RWPE2 (cell line): ENCODE data around the gene ALG8.

ENCODE experiments used
- ATAC-seq: fragments of 200-7000 bp; cut with Tn5 transposase; 3 replicates; pipeline ENCODE4 v1.9.1; 2021; ENCODE audit warnings: low read depth
- DNase-seq: peaks from one replicate; pipeline ENCODE4 v3.0.0-alpha.2; 2020; ENCODE audit warnings: low spot score
- H3K27ac ChIP-seq: fragments of 450-650 bp; 2 replicates; pipeline ENCODE4 v1.5.1; 2017; ENCODE audit warnings: mild to moderate bottlenecking; ENCODE audit not compliant: poor library complexity, severe bottlenecking
- H3K27me3 ChIP-seq: fragments of 250-450 bp; sonication (Bioruptor Pico); 2 replicates; pipeline ENCODE4 v1.5.1; 2021; ENCODE audit warnings: mild to moderate bottlenecking, moderate library complexity; ENCODE audit not compliant: insufficient read depth, poor library complexity, severe bottlenecking
- H3K36me3 ChIP-seq: fragments of 250-450 bp; sonication (Bioruptor Pico); 2 replicates; pipeline ENCODE4 v1.5.1; 2020; ENCODE audit warnings: low read depth, mild to moderate bottlenecking, moderate library complexity
- H3K4me1 ChIP-seq: fragments of 250-450 bp; sonication (Bioruptor Pico); 2 replicates; pipeline ENCODE4 v1.5.1; 2021; ENCODE audit warnings: mild to moderate bottlenecking, moderate library complexity; ENCODE audit not compliant: insufficient read depth, poor library complexity, severe bottlenecking
- H3K4me3 ChIP-seq: fragments of 250-450 bp; sonication (Bioruptor Pico); 2 replicates; pipeline ENCODE4 v1.5.1; 2021; ENCODE audit warnings: mild to moderate bottlenecking, moderate library complexity; ENCODE audit not compliant: severe bottlenecking
- H3K9me3 ChIP-seq: fragments of 250-450 bp; sonication (Bioruptor Pico); 2 replicates; pipeline ENCODE4 v1.5.1; 2021; ENCODE audit warnings: mild to moderate bottlenecking, moderate library complexity; ENCODE audit not compliant: severe bottlenecking
- CTCF ChIP-seq: fragments of 450-650 bp; IDR thresholded peaks from one replicate; pipeline ENCODE4 v1.5.1; 2017; ENCODE audit warnings: mild to moderate bottlenecking, moderate library complexity; ENCODE audit not compliant: poor library complexity, severe bottlenecking

ALG8 gene

GRCh38 chr11:78082146-78082545 is 57.3 kb downstream of the ALG8 start:
- Histone ChIP-seq H3K4me3 (no peak overlapping the region), H3K27ac (no peak overlapping the region), H3K9me3 (no peaks in the 10 kb centered on the region), H3K36me3 (no peaks in the 10 kb centered on the region), H3K27me3 (no peaks in the 10 kb centered on the region), H3K4me1 (no peaks in the 10 kb centered on the region)
- DNase-seq (no peak), ATAC-seq (no peak)
- no peak for TF ChIP-seq CTCF

GRCh38 chr11:78081583-78081982 is 57.8 kb downstream of the ALG8 start:
- DNase-seq, result no peak
- TF ChIP-seq CTCF, result no peak
- H3K4me3 ChIP-seq, result no peak overlapping the region
- no peak for ATAC-seq
- no peak overlapping the region for H3K27ac ChIP-seq
- H3K4me1 ChIP-seq, result no peaks in the 10 kb centered on the region
- no peaks in the 10 kb centered on the region for H3K27me3 ChIP-seq
- H3K9me3 ChIP-seq, result no peaks in the 10 kb centered on the region
- H3K36me3 ChIP-seq, result no peaks in the 10 kb centered on the region

- no peak for TF ChIP-seq CTCF
- DNase-seq (no peak), ATAC-seq (no peak)
- Histone ChIP-seq H3K9me3 (no peaks in the 10 kb centered on the region), H3K36me3 (no peaks in the 10 kb centered on the region), H3K27me3 (no peaks in the 10 kb centered on the region), H3K27ac (no peak overlapping the region), H3K4me3 (no peak overlapping the region), H3K4me1 (no peaks in the 10 kb centered on the region)
Measured at GRCh38 chr11:78080818-78081495, 58.5 kb downstream of the ALG8 start.

GRCh38 chr11:78080084-78080817 is 59.2 kb downstream of the ALG8 start:
- ATAC-seq (peak; percentile 7; the same call in 2 of the 3 replicates), DNase-seq (no peak)
- Histone ChIP-seq H3K36me3 (peaks cover 4% of the 10 kb centered on the region; the same call in 1 of the 2 replicates), H3K4me1 (no peaks in the 10 kb centered on the region), H3K27ac (peak overlapping the region; percentile 41), H3K4me3 (peak overlapping the region; percentile 75), H3K27me3 (no peaks in the 10 kb centered on the region), H3K9me3 (no peaks in the 10 kb centered on the region)
- TF ChIP-seq CTCF, result no peak
